A549 (cell line): ENCODE data around the gene RBM34. TPM values are rescaled to one million over a fixed set of nuclear protein-coding genes. Genes with fewer than 3 reads are reported as not detected.

Experiments used
- ATAC-seq, 2 experiments: fragments of 200-7000 bp in 1 of 2; fragments of >200 bp in 1 of 2; cut with Nextera tagmentation in 1 of 2; cut with Tn5 transposase in 1 of 2; 3 replicates each; pipeline versions ENCODE4 v1.8.0 to v1.9.1; 2018 to 2020; ENCODE audit warnings: mild to moderate bottlenecking in 1 of 2, moderate library complexity in 1 of 2
- CTCF ChIA-PET: fragments of 300-600 bp; sonication (Branson Sonifier 250); formaldehyde crosslinking; extraction: SDS; loops from one replicate; lab custom pipeline; 2021; ENCODE audit warnings: antibody characterized with exemption, inconsistent platforms; lab: Yijun Ruan, JAX
- POLR2A ChIA-PET: fragments of 350-600 bp; formaldehyde crosslinking; extraction: SDS; loops from one replicate; lab custom pipeline; 2021; ENCODE audit warnings: antibody characterized with exemption, inconsistent platforms; lab: Yijun Ruan, JAX
- DNase-seq, 2 experiments: peaks; one replicate each; pipeline versions ENCODE4 v3.0.0 to v3.0.0-alpha.2; 2011 to 2016; ENCODE audit warnings: low read depth in 1 of 2, low spot score in 1 of 2
- FAIRE-seq: peaks from 2 replicates; lab custom pipeline; 2011; peaks lifted over from hg19 to GRCh38; lab: Jason Lieb, UNC
- H3K27ac ChIP-seq, 2 experiments: fragments of >200 bp; sonication (Bioruptor Twin); formaldehyde crosslinking; 3 replicates each; pipeline ENCODE4 v1.5.1; 2016 to 2017
- H3K4me1 ChIP-seq: fragments of >200 bp; sonication (Bioruptor Twin); formaldehyde crosslinking; 3 replicates; pipeline ENCODE4 v1.6.1; 2016
- H3K4me2 ChIP-seq: fragments of >200 bp; sonication (Bioruptor Twin); formaldehyde crosslinking; 3 replicates; pipeline ENCODE4 v1.6.1; 2016
- H3K4me3 ChIP-seq: fragments of >200 bp; sonication (Bioruptor Twin); formaldehyde crosslinking; 3 replicates; pipeline ENCODE4 v1.5.1; 2016
- H3K9me3 ChIP-seq: fragments of >200 bp; sonication (Bioruptor Twin); formaldehyde crosslinking; 3 replicates; pipeline ENCODE4 v1.6.1; 2016
- CBX8 ChIP-seq: fragments of 200-600 bp; sonication (generic); IDR thresholded peaks from 2 replicates; pipeline ENCODE4 v1.6.1; 2016
- CHD2 ChIP-seq: fragments of 150-350 bp; IDR thresholded peaks from 2 replicates; pipeline ENCODE4 v1.6.1; 2014; ENCODE audit warnings: low read length; ENCODE audit not compliant: partially characterized antibody
- CHD4 ChIP-seq: fragments of 200-600 bp; sonication (generic); IDR thresholded peaks from 2 replicates; pipeline ENCODE4 v1.6.1; 2016; ENCODE audit warnings: antibody characterized with exemption, mild to moderate bottlenecking, borderline replicate concordance
- EHMT2 ChIP-seq: fragments of 200-600 bp; sonication (generic); IDR thresholded peaks from 2 replicates; pipeline ENCODE4 v1.6.1; 2016; ENCODE audit warnings: antibody characterized with exemption, low read depth, mild to moderate bottlenecking, moderate library complexity
- EP300 ChIP-seq, 2 experiments: fragments of >200 bp; sonication (Bioruptor Twin); formaldehyde crosslinking; IDR thresholded peaks; 2 replicates in 1 of 2; 3 replicates in 1 of 2; pipeline ENCODE4 v1.6.1; 2016 to 2017
- ESRRA ChIP-seq: fragments of 150-350 bp; IDR thresholded peaks from 2 replicates; pipeline ENCODE4 v1.6.1; 2014; ENCODE audit warnings: mild to moderate bottlenecking, low read length, borderline replicate concordance
- FOXS1 ChIP-seq: fragments of 250-450 bp; sonication (Bioruptor Pico); IDR thresholded peaks from 2 replicates; pipeline ENCODE4 v1.5.0; 2020; ENCODE audit warnings: mild to moderate bottlenecking, moderate library complexity
- GATA3 ChIP-seq: IDR thresholded peaks from 2 replicates; pipeline ENCODE4 v1.6.1; 2012; ENCODE audit warnings: borderline replicate concordance
- HOXA7 ChIP-seq: fragments of 250-450 bp; sonication (Bioruptor Pico); IDR thresholded peaks from 2 replicates; pipeline ENCODE4 v1.5.0; 2020; ENCODE audit warnings: mild to moderate bottlenecking, moderate library complexity
- HOXB13 ChIP-seq: fragments of 250-450 bp; sonication (Bioruptor Pico); IDR thresholded peaks from 2 replicates; pipeline ENCODE4 v1.5.0; 2020; ENCODE audit warnings: low read depth, mild to moderate bottlenecking, moderate library complexity
- MAZ ChIP-seq: fragments of 150-350 bp; IDR thresholded peaks from 2 replicates; pipeline ENCODE4 v1.6.1; 2014; ENCODE audit warnings: antibody characterized with exemption, low read depth, low read length, borderline replicate concordance
- MYC ChIP-seq: IDR thresholded peaks from 2 replicates; pipeline ENCODE4 v1.6.1; 2012; ENCODE audit warnings: mild to moderate bottlenecking, inconsistent platforms, low read length, improper control_type of control experiment, borderline replicate concordance
- NFE2L2 ChIP-seq: fragments of 150-350 bp; conservative IDR thresholded peaks from 2 replicates; pipeline ENCODE4 v1.6.1; 2014; ENCODE audit warnings: low read length
- NPAS2 ChIP-seq: fragments of 250-450 bp; sonication (Bioruptor Pico); IDR thresholded peaks from 2 replicates; pipeline ENCODE4 v1.8.0; 2022; ENCODE audit warnings: mild to moderate bottlenecking, moderate library complexity, borderline replicate concordance
- POLR2AphosphoS2 ChIP-seq: conservative IDR thresholded peaks from 2 replicates; pipeline ENCODE4 v1.6.1; 2012; ENCODE audit warnings: low read length, improper control_type of control experiment, inconsistent platforms
- RARB ChIP-seq: fragments of 250-450 bp; sonication (Bioruptor Pico); IDR thresholded peaks from 2 replicates; pipeline ENCODE4 v1.8.0; 2021; ENCODE audit warnings: mild to moderate bottlenecking, moderate library complexity
- RCOR1 ChIP-seq: fragments of 150-350 bp; IDR thresholded peaks from 2 replicates; pipeline ENCODE4 v1.6.1; 2014; ENCODE audit warnings: antibody characterized with exemption, low read length, low read depth
- SREBF2 ChIP-seq: fragments of 450-650 bp; IDR thresholded peaks from 2 replicates; pipeline ENCODE4 v1.6.1; 2014; ENCODE audit warnings: mild to moderate bottlenecking, moderate library complexity
- TFCP2L1 ChIP-seq: fragments of 250-450 bp; sonication (Bioruptor Pico); IDR thresholded peaks from 2 replicates; pipeline ENCODE4 v1.5.0; 2021; ENCODE audit warnings: mild to moderate bottlenecking
- ZFP36 ChIP-seq: fragments of 450-650 bp; IDR thresholded peaks from 2 replicates; pipeline ENCODE4 v1.6.1; 2014; ENCODE audit warnings: borderline replicate concordance; ENCODE audit not compliant: partially characterized antibody
- WGBS: methylation state at CpG from one replicate; pipeline ENCODE4 v1.1.6; 2017; ENCODE audit errors: missing lambda C conversion rate; 5-methylcytosine and 5-hydroxymethylcytosine counted together
- polyA plus RNA-seq, 4 experiments: library from polyadenylated mRNA; depleted of rRNA in 3 of 4; stranded (reverse); fragments of >200 nt; fragmentation: RNase III in 1 of 4; extraction: RNeasy Plus Mini Kit Qiagen cat#74134 plus additional on column Dnase treatment in 1 of 4; gene quantifications; 2 replicates in 3 of 4; 3 replicates in 1 of 4; pipeline ENCODE4 v1.2.3, GENCODE V29; 2011 to 2017
- TF ChIP-seq, protein P1 (sequence below): fragments of 250-450 bp; sonication (Bioruptor Pico); IDR thresholded peaks from 2 replicates; pipeline ENCODE4 v1.5.0; 2020; ENCODE audit warnings: low read depth, mild to moderate bottlenecking, moderate library complexity
- TF ChIP-seq, protein P2 (sequence below): fragments of 250-450 bp; sonication (Bioruptor Pico); IDR thresholded peaks from 2 replicates; pipeline ENCODE4 v1.5.0; 2021; ENCODE audit warnings: mild to moderate bottlenecking, moderate library complexity, borderline replicate concordance
- TF ChIP-seq, protein P3 (sequence below): fragments of >200 bp; sonication (Bioruptor Twin); formaldehyde crosslinking; IDR thresholded peaks from 2 replicates; pipeline ENCODE4 v1.6.1; 2016
- TF ChIP-seq, protein P4 (sequence below): fragments of >200 bp; sonication (Bioruptor Twin); formaldehyde crosslinking; IDR thresholded peaks from 3 replicates; pipeline ENCODE4 v1.6.1; 2016
- TF ChIP-seq, protein P5 (sequence below): IDR thresholded peaks from 2 replicates; pipeline ENCODE4 v1.6.1; 2012

RBM34 gene
- polyA plus RNA-seq, 2 of the 4 experiments (the other 2 are of a cell fraction), result 67.8 to 81.8 TPM

DNA sequence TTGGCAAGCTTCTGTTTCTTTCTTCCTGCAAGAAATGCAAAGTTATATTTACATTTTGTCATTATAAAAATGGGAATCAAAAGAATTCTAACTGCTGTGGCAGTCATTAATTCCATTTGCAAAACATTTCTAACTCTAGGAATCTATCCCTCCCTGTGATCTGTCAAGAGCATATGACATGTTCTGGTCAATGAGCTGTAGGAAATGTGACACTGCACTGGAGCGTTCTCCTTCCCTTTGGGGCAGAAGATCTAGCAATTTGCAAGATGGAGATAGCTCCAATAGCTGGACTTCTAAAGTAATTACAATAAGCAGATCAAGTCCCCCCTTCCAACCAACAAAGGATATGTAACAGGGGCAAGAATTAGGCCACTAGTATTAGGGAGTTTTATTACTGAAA, 38.7 kb downstream of the RBM34 start:
- DNase-seq (no peak), FAIRE-seq (no peak), ATAC-seq (no peak)
- ChIA-PET CTCF (interaction anchor here (1.2 to 2.0 kb wide), 4 partner anchors 9 to 29 kb away, joined by 3 to 7 read pairs (median 4); no protein-coding TSS in a partner anchor), POLR2A (interaction anchor here (1.3 kb wide), 2 partner anchors 11 to 15 kb away, joined by 3 to 4 read pairs; no protein-coding TSS in a partner anchor)
- Histone ChIP-seq H3K4me1 (peaks cover 20% of the 10 kb centered on the region; the same call in 2 of the 3 replicates), H3K4me3 (no peak overlapping the region), H3K9me3 (no peaks in the 10 kb centered on the region), H3K27ac (no peak overlapping the region)
- WGBS, result 92% methylated on average over 1 of the region's 1 CpG
- TF ChIP-seq, protein P1, sequence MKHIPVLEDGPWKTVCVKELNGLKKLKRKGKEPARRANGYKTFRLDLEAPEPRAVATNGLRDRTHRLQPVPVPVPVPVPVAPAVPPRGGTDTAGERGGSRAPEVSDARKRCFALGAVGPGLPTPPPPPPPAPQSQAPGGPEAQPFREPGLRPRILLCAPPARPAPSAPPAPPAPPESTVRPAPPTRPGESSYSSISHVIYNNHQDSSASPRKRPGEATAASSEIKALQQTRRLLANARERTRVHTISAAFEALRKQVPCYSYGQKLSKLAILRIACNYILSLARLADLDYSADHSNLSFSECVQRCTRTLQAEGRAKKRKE, result no peak
- TF ChIP-seq, protein P2, sequence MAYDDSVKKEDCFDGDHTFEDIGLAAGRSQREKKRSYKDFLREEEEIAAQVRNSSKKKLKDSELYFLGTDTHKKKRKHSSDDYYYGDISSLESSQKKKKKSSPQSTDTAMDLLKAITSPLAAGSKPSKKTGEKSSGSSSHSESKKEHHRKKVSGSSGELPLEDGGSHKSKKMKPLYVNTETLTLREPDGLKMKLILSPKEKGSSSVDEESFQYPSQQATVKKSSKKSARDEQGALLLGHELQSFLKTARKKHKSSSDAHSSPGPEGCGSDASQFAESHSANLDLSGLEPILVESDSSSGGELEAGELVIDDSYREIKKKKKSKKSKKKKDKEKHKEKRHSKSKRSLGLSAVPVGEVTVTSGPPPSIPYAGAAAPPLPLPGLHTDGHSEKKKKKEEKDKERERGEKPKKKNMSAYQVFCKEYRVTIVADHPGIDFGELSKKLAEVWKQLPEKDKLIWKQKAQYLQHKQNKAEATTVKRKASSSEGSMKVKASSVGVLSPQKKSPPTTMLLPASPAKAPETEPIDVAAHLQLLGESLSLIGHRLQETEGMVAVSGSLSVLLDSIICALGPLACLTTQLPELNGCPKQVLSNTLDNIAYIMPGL, result no peak
- TF ChIP-seq HOXA7 (no peak), POLR2AphosphoS2 (0 out of 2 replicates have a peak, but pooled peaks have one; percentile 69)
- TF ChIP-seq, all 56 proteins: peak for 1
- no peak overlapping the region for H3K4me2 ChIP-seq

DNA sequence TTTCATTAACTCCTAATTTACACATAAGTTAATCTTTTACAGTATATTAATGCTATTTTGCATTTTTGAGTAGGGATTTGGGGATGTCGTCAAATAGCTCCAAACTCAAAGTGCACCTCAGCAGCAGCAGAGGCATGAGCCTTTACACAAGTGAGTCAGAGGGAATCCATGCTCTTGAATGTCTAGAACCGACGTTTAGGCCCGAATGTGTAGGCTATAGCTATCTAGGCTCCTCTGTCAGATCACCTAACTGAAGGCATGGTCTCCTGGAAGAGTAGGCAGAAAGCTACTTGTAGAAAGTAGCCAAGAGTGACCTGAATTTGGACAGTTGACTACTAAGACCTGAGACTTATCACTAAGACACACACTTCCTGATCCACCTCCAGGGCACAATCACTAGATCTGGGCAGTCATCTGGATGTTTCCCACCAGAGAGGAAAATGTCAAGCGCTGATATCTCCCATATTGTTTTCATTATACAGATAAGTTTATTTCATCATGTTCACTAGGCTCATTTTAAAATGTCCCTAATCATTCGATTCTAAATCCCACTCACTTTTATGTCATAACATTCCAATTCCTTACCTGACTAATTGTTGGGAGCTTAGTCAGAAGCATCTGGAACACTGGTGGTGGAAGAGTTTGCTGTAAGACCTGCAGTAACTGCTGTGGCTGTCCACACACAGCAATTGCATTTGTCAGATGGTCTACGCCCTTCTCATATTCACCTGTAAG, 47.7 kb downstream of the RBM34 start:
- POLR2A ChIA-PET, result no interaction called here

DNA sequence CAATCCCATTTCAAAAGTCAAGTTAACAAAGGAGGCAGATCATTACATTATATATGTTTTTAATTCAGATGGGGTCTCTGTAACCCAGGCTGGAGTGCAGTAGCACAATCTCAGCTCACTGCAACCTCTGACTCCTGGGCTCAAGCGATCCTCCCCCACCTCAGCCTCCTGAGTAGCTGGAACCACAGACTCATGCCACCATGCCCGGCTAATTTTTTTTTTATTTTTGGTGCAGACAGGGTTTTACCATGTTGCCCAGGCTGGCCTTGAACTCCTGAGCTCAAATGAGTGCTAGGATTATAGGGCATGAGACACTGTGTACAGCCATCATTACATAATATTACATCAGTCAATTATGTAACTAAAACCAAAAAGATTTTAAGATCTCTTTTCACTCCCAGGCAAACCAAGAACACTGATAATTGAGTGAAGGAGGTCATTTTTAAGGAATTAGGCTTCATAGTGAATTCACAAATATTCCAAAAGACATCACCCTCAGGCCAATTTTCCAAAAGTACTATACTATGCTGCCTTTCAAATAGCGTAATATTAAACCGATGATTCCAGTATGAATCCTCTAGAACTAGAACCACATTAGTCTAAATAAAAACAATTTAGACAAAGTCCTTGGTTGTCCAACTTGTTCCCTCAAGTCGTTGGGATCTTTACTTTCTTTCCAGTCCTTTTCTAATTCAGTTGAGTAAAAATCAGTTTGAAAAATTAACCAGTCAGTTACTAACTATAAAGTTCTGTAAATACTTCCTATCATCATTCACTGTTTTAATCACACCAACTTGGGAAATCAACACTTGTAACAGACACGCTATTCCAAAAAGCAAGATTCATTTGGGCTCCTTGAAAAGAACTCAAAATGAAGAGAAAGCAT, 48.5 kb downstream of the RBM34 start:
- WGBS, result 83% methylated on average over 6 of the region's 6 CpGs
- ATAC-seq (no peak), DNase-seq (no peak), FAIRE-seq (no peak)
- H3K4me2 ChIP-seq, result no peak overlapping the region; the same call in 2 of the 3 replicates
- peaks cover 15% of the 10 kb centered on the region; the same call in 2 of the 3 replicates for H3K4me1 ChIP-seq
- H3K27ac ChIP-seq, result peak overlapping the region; percentile 3 to 66; a peak in 3 of 6 replicates
- H3K9me3 ChIP-seq, result no peaks in the 10 kb centered on the region
- CTCF ChIA-PET, result interaction anchor here (0.6 to 1.5 kb wide), 2 partner anchors 8 to 15 kb away, joined by 3 to 5 read pairs; no protein-coding TSS in a partner anchor
- POLR2A ChIA-PET, result no interaction called here
- no peak overlapping the region for H3K4me3 ChIP-seq
- TF ChIP-seq, protein P3, sequence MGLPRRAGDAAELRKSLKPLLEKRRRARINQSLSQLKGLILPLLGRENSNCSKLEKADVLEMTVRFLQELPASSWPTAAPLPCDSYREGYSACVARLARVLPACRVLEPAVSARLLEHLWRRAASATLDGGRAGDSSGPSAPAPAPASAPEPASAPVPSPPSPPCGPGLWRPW, result no peak
- TF ChIP-seq CBX8 (no peak), FOXS1 (no peak)
- TF ChIP-seq, all 56 proteins: peak for 0

More for the DNA sequence above, 47.7 kb downstream of the RBM34 start:
- H3K4me1 ChIP-seq, result peaks cover 15% of the 10 kb centered on the region; the same call in 2 of the 3 replicates
- no peaks in the 10 kb centered on the region for H3K9me3 ChIP-seq
- DNase-seq, result no peak
- CTCF ChIA-PET, result interaction anchor here (1.1 to 1.5 kb wide), 2 partner anchors 9 kb away, joined by 3 to 5 read pairs; no protein-coding TSS in a partner anchor
- H3K4me2 ChIP-seq, result no peak overlapping the region
- H3K4me3 ChIP-seq, result no peak overlapping the region
- no peak for ATAC-seq
- WGBS, result 88% methylated on average over 7 of the region's 7 CpGs
- H3K27ac ChIP-seq, result no peak overlapping the region; a peak in 1 of 6 replicates
- no peak for FAIRE-seq
- TF ChIP-seq MAZ, result no peak
- TF ChIP-seq POLR2AphosphoS2, result no peak
- TF ChIP-seq RARB (CRISPR knock-in tag), result no peak
- no peak for TF ChIP-seq EHMT2
- TF ChIP-seq, protein P4, sequence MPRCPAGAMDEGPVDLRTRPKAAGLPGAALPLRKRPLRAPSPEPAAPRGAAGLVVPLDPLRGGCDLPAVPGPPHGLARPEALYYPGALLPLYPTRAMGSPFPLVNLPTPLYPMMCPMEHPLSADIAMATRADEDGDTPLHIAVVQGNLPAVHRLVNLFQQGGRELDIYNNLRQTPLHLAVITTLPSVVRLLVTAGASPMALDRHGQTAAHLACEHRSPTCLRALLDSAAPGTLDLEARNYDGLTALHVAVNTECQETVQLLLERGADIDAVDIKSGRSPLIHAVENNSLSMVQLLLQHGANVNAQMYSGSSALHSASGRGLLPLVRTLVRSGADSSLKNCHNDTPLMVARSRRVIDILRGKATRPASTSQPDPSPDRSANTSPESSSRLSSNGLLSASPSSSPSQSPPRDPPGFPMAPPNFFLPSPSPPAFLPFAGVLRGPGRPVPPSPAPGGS, result no peak
- no peak for TF ChIP-seq TFCP2L1 (CRISPR knock-in tag)
- no peak for TF ChIP-seq GATA3
- no peak for TF ChIP-seq ESRRA
- TF ChIP-seq MYC, result no peak
- TF ChIP-seq ZFP36, result no peak
- TF ChIP-seq EP300 (IDR thresholded peaks at IDR 0.05), result no peak
- no peak for TF ChIP-seq CHD2
- TF ChIP-seq, protein P5, sequence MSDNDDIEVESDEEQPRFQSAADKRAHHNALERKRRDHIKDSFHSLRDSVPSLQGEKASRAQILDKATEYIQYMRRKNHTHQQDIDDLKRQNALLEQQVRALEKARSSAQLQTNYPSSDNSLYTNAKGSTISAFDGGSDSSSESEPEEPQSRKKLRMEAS, result no peak
- no peak for TF ChIP-seq NFE2L2
- TF ChIP-seq SREBF2, result no peak
- no peak for TF ChIP-seq CHD4
- no peak for TF ChIP-seq NPAS2 (CRISPR knock-in tag)
- TF ChIP-seq HOXB13, result no peak
- TF ChIP-seq RCOR1, result no peak
